Measurements from ENCODE around the gene VILL.
"Not testable (repeated sequence)": the region's sequence is repeated elsewhere in the genome, so short reads cannot be mapped to it uniquely, and the experiment has no call there.

The VILL gene

GRCh38 chr3:37987315-37987697 lies 3.3 kb upstream of the VILL start:
- no peak for DNase-seq

DNA sequence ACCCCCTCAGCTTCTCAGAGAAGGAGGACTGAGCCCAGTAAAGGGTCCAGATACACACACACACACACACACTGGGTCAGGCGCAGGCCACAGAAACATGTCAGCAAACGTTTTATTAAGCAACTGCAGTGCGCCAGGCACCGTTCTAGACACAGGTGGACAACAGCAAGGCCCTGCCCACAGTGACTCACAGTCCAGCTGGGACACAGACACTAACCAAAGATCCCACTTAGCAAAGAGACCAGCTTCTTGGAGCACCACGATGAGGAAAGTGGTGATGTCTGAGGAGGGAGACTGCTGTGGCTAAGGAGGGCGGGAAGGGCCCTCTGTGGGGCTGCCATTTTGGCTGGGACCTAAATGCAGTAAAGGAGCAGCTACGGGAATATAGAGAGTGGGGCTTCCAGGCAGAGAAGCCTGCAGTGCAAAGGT lies 2.8 kb upstream of the VILL start:
- no peak for DNase-seq

DNA sequence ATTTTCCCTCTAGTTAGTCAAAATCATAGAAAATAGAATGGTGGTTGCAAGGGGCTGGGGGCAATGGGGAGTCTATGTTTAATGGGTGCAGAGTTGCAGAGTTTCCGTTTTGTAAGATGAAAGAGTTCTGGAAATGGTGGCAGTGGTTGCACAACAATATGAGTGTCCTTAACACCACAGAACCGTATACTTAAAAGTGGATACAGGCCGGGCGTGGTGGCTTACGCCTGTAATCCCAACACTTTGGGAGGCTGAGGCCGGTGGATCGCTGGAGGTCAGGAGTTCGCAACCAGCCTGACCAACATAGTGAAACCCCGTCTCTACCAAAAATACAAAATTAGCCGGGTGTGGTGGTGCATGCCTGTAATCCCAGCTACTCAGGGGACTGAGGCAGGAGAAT lies 2.2 kb upstream of the VILL start:
- DNase-seq = not testable (repeated sequence)

DNA sequence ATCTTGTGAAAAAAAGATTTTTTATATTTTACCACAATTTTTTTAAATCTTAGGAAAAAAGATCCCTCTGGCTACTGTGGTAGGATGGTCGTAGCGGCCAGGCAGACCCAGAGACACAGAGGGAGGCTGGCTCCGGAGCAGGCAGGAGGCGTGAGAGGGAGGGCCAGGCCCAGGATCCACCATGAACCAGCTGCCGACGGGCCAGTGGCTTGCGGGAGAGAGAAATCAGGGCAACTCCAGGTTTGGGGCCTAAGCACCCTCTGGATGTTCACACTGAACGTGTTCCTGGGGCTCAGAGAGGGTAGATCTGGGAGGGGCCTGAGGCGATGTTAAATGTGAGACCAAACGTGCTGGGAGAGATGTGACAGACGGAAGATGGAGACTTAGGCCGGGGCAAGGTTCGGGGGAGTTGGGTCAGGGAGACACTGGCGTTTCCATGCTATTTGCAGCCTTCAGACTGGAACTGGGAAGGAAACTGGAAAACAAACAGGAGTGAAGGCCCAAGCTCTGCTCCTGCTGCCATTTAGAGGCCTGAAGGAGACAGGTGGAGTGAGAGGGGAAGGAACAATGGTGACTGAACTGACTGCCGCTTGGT lies 1.6 kb upstream of the VILL start:
- no peak for DNase-seq

DNA sequence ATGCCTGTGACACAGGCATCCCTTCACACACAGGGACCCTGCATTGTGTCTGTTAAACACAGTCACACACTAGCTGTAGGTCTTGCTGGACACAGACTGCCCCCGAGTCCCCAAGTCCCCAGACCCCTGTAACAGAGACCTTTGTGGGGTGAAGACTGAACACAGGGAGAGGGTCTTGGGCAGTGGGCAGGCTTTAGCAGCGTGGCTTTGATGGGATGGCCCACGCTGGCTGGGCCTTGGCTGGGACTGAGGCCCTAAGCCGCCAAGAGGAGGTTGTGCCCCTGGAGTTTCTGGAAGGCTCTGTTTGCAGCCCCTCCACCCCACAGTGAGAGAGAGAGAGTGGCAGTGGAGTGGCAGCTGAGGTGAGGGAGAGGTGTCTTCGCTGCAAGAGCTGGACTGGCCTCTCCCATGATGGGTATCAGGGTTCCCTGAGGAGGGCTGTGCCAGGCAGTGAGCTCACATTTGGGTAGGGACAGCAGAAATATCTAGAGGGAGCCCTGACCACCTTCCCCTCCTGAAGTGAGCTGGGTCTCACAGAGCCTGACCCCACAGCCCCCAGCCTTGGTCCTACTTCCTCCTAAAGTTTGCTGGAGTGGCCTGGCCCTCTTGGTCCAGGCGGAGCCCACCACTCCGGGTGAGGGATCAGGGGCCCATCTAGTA lies 635 bp upstream of the VILL start:
- no peak for DNase-seq

DNA sequence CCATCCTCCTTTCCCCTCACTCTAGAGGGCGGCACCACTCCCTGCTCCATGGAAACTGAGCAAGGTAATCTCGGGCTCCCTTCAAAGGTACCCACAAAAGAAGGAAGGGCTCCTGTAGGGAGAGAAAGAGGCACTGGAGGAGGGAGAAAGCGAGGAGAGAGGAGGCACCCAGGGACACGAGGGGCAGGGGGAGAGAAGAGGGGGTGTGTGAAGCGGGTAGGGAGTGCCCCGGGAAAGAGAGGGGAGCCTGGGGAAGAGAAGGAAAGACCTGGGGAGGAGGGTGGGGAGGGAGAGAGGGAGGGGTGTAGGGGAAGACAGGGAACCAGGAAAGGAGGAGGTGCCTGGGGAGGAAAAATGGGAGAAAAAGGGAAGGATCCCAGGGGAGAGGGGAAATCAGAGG lies 523 bp downstream of the VILL start:
- no peak for DNase-seq

DNA sequence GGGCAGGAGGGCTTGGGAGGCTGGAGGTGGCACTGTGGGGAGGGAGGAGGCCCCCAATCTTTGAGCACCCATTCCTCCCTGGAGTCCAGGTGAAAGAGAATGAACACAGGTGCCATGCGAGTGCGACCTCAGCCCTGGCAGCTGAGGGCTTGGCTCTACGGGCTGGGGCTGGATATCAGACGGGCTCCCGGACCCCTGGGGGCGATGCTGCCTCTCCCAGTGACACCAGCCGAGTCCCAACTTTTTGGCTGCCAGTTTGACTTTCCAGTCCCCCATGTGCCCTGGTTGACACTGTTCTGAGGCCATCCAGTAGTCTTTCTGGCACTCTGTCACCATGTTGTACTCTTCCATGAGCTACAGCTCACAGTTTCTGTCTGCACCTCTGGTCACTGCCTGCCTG lies 1.2 kb downstream of the VILL start:
- DNase-seq = no peak

DNA sequence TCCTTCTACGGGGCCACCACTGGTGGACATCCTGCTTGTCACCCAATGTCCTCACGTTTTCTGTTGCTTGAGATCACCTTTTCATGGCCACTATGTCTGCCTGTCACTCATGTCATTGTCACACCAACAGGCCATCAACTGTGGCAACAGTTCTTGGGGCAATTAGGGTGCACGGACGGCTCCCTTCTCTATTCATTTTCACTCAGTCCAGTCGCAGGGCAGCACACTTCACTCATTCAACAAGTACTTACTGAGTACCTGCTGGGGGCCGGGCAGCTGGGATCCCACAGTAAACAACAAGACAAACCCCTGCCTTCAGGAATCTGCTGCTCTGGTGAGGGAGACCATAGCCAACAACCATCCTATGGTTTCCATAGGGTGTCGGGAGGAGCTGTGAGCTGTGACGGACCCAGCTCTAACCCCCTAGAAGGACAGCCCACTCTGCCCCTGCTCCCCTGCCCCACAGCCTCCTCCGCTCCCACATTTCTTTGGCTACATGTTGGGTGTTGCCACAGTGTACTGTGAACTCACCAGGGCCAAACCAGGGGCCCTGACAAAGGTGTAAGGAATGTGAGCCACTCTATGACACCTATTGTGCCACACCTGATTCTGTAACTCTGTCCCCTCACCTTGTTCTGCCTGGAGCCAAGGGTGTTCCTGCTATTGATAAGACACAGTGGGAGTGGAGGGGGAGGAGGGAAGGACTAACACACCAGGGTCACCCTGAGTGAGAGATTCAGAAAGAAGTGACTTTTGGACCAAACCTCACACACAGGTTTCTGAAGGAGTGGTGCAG lies 1.9 kb downstream of the VILL start:
- DNase-seq = no peak

- no peak for DNase-seq
Measured at GRCh38 chr3:37993067-37993455, 2.5 kb downstream of the VILL start.

DNA sequence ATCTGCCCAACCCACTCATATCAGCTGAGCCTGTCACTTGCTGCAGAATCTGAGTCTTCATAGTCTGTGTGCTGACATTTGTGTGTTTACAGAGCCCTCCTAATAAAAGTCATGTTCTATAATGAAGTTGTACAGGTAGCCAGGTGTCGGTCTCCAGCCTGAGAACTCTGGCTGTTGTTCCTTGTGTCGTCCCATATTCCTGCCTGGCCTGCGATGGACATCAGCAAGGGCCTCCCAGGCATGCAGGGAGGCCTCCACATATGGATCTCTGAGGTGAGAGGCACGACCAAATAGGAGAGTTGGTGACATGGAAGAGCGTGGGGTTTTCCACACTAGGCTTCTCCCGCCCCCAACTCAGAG lies 2.9 kb downstream of the VILL start:
- no peak for DNase-seq

GRCh38 chr3:37993820-37994638 lies 3.4 kb downstream of the VILL start:
- peak; percentile 76 for DNase-seq

DNA sequence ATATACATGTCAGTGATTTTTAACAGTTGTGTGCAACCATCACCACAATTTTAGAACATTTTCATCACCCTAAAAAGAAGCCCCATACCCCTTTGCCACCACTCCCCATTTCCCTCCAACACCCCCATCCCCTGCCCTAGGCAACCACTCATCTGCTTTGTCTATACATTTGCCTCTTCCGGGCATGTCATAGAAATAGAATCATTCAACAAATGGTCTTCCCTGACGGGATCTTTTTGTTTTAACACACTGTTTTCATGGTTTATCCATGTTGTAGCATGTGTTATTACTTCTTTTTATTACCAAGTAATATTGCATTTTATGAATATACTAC lies 4.0 kb downstream of the VILL start:
- no peak for DNase-seq

- no peak for DNase-seq
Measured at GRCh38 chr3:37995652-37996641, 5.4 kb downstream of the VILL start.

DNA sequence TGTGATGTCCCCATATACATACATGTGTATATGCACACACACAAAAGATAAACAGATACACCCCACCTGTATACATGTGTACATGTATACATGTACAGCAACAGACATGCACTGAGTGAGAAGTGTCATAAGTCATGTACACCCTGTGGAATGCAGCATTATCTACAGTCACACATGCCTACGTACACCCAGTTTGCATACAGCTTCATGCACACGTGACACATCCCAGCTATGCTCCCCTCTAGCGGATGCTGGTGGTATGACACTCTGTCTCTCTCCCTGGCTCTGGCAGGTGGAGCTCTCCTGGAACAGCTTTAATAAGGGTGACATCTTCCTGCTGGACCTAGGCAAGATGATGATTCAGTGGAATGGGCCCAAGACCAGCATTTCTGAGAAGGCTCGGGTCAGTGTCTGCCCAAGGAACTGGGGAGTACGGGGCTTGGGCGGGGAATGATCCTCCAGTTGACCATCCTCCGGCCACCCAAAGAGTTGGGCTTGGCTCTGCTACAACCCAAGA lies 6.3 kb downstream of the VILL start:
- DNase-seq = peak; percentile 86

DNA sequence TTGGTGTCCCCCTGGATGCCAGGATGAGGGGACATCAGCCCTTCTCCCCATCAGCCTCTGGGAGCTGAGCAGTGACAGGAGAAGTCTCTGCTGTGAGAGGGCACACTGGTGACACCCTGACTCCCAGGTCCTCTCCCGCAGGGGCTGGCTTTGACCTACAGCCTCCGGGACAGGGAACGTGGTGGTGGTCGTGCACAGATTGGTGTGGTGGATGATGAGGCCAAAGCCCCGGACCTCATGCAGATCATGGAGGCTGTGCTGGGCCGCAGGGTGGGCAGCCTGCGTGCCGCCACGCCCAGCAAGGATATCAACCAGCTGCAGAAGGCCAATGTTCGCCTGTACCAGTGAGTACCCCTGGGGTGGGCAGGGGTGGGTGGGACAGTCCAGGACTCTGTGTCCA lies 6.8 kb downstream of the VILL start:
- DNase-seq = no peak

- DNase-seq = no peak
Measured at GRCh38 chr3:37997791-37998370, 7.3 kb downstream of the VILL start.

DNA sequence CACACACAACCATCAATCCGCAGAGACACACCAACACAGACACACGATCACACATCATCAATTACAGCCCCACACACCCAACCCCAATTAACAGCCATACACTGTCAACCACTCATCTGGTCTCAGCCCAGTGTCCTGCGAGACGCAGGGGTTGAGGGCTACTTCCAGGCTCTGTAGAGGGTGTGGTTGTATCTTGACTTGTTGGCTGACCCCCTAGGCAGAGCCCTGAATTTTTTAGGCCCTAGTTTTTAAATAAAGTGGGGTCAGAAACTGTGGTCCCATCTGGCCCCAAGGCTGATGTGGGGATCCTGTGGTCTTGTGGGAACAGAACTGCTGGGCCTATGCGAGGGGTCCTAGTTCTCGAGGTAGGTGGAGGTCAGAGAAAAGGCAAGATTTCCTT lies 9.2 kb downstream of the VILL start:
- no peak for DNase-seq

DNA sequence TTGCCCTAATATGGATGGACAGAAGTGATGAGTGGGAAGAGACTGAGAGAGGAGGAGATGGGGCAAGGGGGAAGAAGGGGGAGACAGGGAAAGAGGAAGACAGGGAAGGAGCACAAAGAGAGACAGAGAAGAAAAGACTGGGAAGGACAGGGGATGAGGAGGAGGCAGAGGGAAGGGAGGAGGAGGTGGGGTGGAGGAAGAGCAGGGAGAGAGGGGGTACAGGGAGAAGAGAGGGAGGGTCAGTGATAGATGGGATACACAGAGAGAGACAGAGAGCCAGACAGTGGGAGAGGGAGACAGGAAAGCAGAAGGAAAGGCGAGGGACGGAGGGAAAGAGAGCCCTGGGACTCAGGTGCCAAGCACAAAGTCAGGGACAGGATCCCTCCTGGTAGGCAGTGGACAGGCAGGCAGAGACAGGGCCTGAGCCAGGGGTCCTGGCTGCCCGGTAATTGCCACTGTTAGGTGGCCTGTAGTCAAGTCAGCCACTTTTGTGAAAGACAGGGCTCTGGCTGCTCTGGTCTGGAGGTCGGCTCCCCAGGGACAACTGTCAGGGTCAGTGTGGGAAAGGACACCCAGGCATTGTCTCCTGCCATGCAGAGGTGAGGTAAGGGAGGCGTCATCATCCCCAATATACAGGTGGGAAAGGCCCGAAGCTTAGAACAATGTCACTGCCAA lies 9.8 kb downstream of the VILL start:
- DNase-seq = no peak

DNA sequence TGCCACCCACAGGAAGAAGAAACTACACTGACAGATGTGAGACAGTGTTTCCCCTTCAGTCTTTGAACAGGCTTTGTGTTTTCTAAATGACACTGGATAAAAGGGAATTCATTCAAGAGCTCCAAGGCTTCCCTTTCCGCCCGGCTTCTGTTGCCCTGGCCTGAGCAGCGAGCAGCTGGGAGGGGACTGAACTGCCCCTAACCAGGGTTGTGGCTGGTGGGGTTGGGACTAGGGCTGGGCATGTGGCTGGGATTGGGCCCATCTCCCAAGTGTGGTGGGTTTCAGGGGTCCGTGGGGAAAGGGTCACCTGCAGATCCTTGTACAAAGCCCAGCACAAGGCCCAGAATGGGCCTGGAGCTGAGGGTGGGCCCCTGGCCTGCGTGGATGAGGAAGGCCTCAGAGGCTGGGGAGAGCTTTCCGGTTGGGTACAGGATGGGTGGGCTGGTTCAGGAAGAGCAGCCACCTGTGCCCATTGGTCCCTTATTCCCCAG lies 10.4 kb downstream of the VILL start:
- DNase-seq = no peak

DNA sequence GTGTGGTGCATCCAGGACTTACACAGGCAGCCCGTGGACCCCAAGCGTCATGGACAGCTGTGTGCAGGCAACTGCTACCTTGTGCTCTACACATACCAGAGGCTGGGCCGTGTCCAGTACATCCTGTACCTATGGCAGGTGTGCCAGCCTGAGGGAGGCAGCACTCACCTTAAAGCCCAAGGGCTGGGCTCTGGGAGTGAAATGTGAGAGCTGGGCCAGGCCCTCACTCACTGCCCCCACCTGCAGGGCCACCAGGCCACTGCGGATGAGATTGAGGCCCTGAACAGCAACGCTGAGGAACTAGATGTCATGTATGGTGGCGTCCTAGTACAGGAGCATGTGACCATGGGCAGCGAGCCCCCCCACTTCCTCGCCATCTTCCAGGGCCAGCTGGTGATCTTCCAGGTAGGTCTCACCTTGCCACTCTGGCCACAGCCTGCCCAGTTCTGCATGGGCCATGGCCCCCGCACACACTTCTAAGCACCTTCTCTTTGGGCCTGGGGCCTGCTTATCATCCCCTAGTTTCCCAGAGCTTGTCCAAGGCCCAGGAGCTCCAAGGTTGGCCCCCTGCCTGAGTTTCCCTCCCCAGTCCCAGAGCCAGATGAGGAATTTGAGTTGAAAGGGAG lies 11.0 kb downstream of the VILL start:
- peak; percentile 33 for DNase-seq
